OCI-LY1 (cell line): ENCODE data around the gene ASNSD1.

Experiments
- EZH2 ChIP-seq: fragments of 200-600 bp; sonication (generic), shearing (Covaris generic); IDR thresholded peaks from 2 replicates; pipeline ENCODE4 v1.8.0; 2017; ENCODE audit warnings: borderline replicate concordance, mixed run types, mild to moderate bottlenecking, antibody characterized with exemption, low read length, moderate library complexity, mixed read lengths
- TF ChIP-seq, protein P1 (sequence below): fragments of 200-600 bp; sonication (generic), shearing (Covaris generic); IDR thresholded peaks from 2 replicates; pipeline ENCODE4 v1.5.1; 2017; ENCODE audit warnings: mild to moderate bottlenecking, antibody characterized with exemption, low read length, moderate library complexity, mixed read lengths

DNA sequence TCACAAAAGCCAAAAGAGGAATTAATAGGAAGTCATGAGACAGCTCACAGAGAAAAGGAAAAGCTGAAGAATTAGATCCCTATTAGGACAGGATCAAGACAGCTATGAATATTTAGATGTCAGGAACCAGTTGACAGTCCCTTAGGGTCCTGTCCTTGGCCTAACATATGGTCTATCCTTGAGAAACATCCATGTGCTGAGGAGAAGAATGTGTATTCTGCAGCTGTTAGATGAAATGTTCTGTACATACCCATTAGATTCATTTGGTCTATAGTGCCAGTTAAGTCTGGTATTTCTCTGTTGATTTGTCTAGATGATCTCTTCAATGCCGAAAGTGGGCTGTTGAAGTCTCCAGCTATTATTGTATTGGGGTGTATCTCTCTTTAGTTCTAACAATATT lies 43.1 kb upstream of the ASNSD1 start:
- TF ChIP-seq, protein P1, sequence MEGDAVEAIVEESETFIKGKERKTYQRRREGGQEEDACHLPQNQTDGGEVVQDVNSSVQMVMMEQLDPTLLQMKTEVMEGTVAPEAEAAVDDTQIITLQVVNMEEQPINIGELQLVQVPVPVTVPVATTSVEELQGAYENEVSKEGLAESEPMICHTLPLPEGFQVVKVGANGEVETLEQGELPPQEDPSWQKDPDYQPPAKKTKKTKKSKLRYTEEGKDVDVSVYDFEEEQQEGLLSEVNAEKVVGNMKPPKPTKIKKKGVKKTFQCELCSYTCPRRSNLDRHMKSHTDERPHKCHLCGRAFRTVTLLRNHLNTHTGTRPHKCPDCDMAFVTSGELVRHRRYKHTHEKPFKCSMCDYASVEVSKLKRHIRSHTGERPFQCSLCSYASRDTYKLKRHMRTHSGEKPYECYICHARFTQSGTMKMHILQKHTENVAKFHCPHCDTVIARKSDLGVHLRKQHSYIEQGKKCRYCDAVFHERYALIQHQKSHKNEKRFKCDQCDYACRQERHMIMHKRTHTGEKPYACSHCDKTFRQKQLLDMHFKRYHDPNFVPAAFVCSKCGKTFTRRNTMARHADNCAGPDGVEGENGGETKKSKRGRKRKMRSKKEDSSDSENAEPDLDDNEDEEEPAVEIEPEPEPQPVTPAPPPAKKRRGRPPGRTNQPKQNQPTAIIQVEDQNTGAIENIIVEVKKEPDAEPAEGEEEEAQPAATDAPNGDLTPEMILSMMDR, result no peak
- TF ChIP-seq EZH2, result no peak
